Stimulated activated CD8-positive, alpha-beta memory T cell treated with anti-CD3 and anti-CD28 coated beads, Interleukin-7, amount 100 ng/mL, for 48 hours (primary cell): Measurements from ENCODE around the gene IGLL5.
"Not testable (repeated sequence)": the region's sequence is repeated elsewhere in the genome, so short reads cannot be mapped to it uniquely, and the experiment has no call there.

Source experiments
- DNase-seq, 2 donors: peaks; one replicate each; pipeline ENCODE4 v3.0.0-alpha.2; 2020; ENCODE audit warnings: low read depth in 1 of 2; ENCODE audit errors: extremely low read depth in 1 of 2

Gene IGLL5

GRCh38 chr22:22912988-22913253 is 25.3 kb downstream of the IGLL5 start:
- no peak for DNase-seq

GRCh38 chr22:22913989-22914388 is 26.4 kb downstream of the IGLL5 start:
- DNase-seq: no peak

- DNase-seq: no peak
These were observed 27.4 kb downstream of the IGLL5 start for GRCh38 chr22:22914726-22915669.

GRCh38 chr22:22915670-22916035 is 28.0 kb downstream of the IGLL5 start:
- DNase-seq: no peak

GRCh38 chr22:22916215-22916951 is 28.8 kb downstream of the IGLL5 start:
- no peak for DNase-seq

- DNase-seq: no peak
These were observed 29.3 kb downstream of the IGLL5 start for GRCh38 chr22:22916952-22917290.

- DNase-seq: no peak
These were observed 29.8 kb downstream of the IGLL5 start for GRCh38 chr22:22917377-22917776.

- DNase-seq: no peak
These were observed 30.8 kb downstream of the IGLL5 start for GRCh38 chr22:22918297-22918965.

- no peak for DNase-seq
These were observed 31.4 kb downstream of the IGLL5 start for GRCh38 chr22:22919041-22919440.

- no peak for DNase-seq
These were observed 32.6 kb downstream of the IGLL5 start for GRCh38 chr22:22920104-22920654.

- DNase-seq: no peak
These were observed 33.4 kb downstream of the IGLL5 start for GRCh38 chr22:22920910-22921550.

GRCh38 chr22:22921575-22921974 is 34.0 kb downstream of the IGLL5 start:
- no peak for DNase-seq

- DNase-seq: not testable (repeated sequence)
These were observed 34.7 kb downstream of the IGLL5 start for GRCh38 chr22:22922092-22922953.

GRCh38 chr22:22922954-22923319 is 35.3 kb downstream of the IGLL5 start:
- DNase-seq: no peak

GRCh38 chr22:22923379-22923778 is 35.8 kb downstream of the IGLL5 start:
- DNase-seq: no peak

- DNase-seq: no peak
These were observed 36.3 kb downstream of the IGLL5 start for GRCh38 chr22:22923930-22924329.

GRCh38 chr22:22924369-22925145 is 36.9 kb downstream of the IGLL5 start:
- DNase-seq: no peak

GRCh38 chr22:22925146-22925804 is 37.7 kb downstream of the IGLL5 start:
- no peak for DNase-seq

GRCh38 chr22:22925805-22926369 is 38.3 kb downstream of the IGLL5 start:
- DNase-seq: no peak
